CD4-positive, alpha-beta T cell treated with Interleukin-1 beta for 1 hour (primary cell): ENCODE measurements around the gene MCAM.

ENCODE experiments used
- DNase-seq, 2 donors: peaks; one replicate each; pipeline ENCODE4 v3.0.0-alpha.2; 2020 to 2022

MCAM gene

GRCh38 chr11:119306373-119306890 lies 10.5 kb downstream of the MCAM start:
- peak; percentile 17 to 62 for DNase-seq

- no peak for DNase-seq
Observed at GRCh38 chr11:119305556-119306372, 11.2 kb downstream of the MCAM start.

GRCh38 chr11:119303227-119303718 lies 13.7 kb downstream of the MCAM start:
- DNase-seq = no peak

GRCh38 chr11:119300198-119300964 lies 16.5 kb downstream of the MCAM start:
- DNase-seq = no peak

- no peak for DNase-seq
Observed at GRCh38 chr11:119299416-119299815, 17.5 kb downstream of the MCAM start.

GRCh38 chr11:119298726-119299125 lies 18.2 kb downstream of the MCAM start:
- no peak for DNase-seq

GRCh38 chr11:119297938-119298337 lies 19.0 kb downstream of the MCAM start:
- no peak for DNase-seq

- no peak for DNase-seq
Observed at GRCh38 chr11:119295178-119295577, 21.8 kb downstream of the MCAM start.

- DNase-seq = no peak
Observed at GRCh38 chr11:119293461-119293860, 23.5 kb downstream of the MCAM start.

GRCh38 chr11:119290894-119291497 lies 25.9 kb downstream of the MCAM start:
- DNase-seq = no peak

- no peak for DNase-seq
Observed at GRCh38 chr11:119288219-119288618, 28.7 kb downstream of the MCAM start.

GRCh38 chr11:119285431-119285830 lies 31.5 kb downstream of the MCAM start:
- no peak for DNase-seq

- DNase-seq = peak; percentile 20 to 75
Observed at GRCh38 chr11:119284344-119285157, 32.4 kb downstream of the MCAM start.

- DNase-seq = no peak
Observed at GRCh38 chr11:119282495-119282894, 34.4 kb downstream of the MCAM start.

- DNase-seq = no peak
Observed at GRCh38 chr11:119277660-119278059, 39.3 kb downstream of the MCAM start.

- DNase-seq = no peak
Observed at GRCh38 chr11:119273721-119274120, 43.2 kb downstream of the MCAM start.

- DNase-seq = no peak
Observed at GRCh38 chr11:119267645-119268044, 49.3 kb downstream of the MCAM start.

- no peak for DNase-seq
Observed at GRCh38 chr11:119266517-119267255, 50.2 kb downstream of the MCAM start.

- no peak for DNase-seq
Observed at GRCh38 chr11:119266063-119266462, 50.9 kb downstream of the MCAM start.

- peak in 1 of 2 donors; percentile 50 for DNase-seq
Observed at GRCh38 chr11:119263352-119263940, 53.5 kb downstream of the MCAM start.

- DNase-seq = peak in 1 of 2 donors; percentile 32
Observed at GRCh38 chr11:119262668-119263351, 54.1 kb downstream of the MCAM start.
